ENCODE measurements around the gene CYP3A7. TPM values are rescaled to one million over a fixed set of nuclear protein-coding genes. Genes with fewer than 3 reads are reported as not detected.
A peak's percentile ranks its signal among the peaks of the same experiment; 100 is the strongest.
"Not testable (repeated sequence)": the region's sequence is repeated elsewhere in the genome, so short reads cannot be mapped to it uniquely, and the experiment has no call there.

Gene CYP3A7
- total RNA-seq, 4 donors from 2014 or later, result 0.26 to 0.34 TPM; not detected in 2

DNA sequence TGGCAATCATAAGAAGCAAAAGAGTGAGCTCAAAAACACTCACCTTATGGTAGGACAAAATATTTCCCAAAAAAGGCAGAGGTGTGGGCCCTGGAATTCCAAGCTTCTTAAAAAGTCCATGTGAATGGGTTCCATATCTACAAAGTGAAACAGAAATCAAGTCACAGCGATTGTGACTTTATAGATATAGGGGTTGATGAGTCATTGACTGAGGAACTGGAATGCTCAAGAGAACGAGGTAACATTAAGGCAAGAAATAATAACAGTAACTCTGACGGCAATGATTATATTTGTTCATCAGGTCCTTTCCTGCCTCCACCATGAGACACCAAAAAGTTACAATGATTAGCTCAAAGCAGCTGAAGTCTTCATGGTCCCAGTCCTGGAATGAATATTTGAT, 45.0 kb upstream of the CYP3A7 start:
- DNase-seq (ENCODE audit: extremely low spot score), result no peak
- Histone ChIP-seq H3K4me1 (peaks cover 0 to 3% (median 0%) of the 10 kb centered on the region in 4 donors), H3K36me3 (no peaks in the 10 kb centered on the region), H3K9me3 (no peaks in the 10 kb centered on the region), H3K27ac (replicated peaks in 1 of 4) (no peak overlapping the region), H3K27me3 (no peaks in the 10 kb centered on the region), H3K4me3 (no peak overlapping the region)
- WGBS, result 86% methylated on average over 3 of the region's 3 CpGs
- intact Hi-C loops (cut with DNase I), result no loop called here
- no peak for TF ChIP-seq CTCF (IDR thresholded peaks at IDR 0.05)
- no peak for TF ChIP-seq POLR2AphosphoS5 (IDR thresholded peaks at IDR 0.05)
- no peak for TF ChIP-seq POLR2A (IDR thresholded peaks at IDR 0.05; ENCODE audit: low read depth)
- TF ChIP-seq EP300 (IDR thresholded peaks at IDR 0.05), result no peak

DNA sequence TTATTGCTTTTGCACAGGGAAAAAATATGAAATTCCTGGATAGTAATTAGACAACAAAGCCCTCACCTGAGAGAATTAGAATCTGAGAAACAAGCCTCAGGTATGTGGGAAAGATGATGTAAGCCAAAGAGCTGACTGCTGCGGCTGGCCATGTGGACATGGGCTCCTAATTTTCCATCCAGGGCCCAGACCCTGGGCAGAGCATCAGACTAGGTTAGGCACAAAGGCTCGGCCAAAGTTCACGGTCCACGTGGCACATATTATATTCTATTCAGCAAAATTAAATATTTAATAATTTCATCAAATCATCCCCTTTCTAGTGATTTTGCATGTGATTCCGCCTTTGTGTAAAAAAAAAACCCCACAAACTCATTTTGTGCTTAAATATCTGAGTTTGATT, 43.9 kb upstream of the CYP3A7 start:
- H3K4me3 ChIP-seq, result no peak overlapping the region
- no peak overlapping the region for H3K27ac ChIP-seq (replicated peaks in 1 of 4)
- peaks cover 0 to under 1% (median 0%) of the 10 kb centered on the region in 4 donors for H3K4me1 ChIP-seq
- TF ChIP-seq CTCF (IDR thresholded peaks at IDR 0.05) (no peak), POLR2AphosphoS5 (IDR thresholded peaks at IDR 0.05) (no peak), POLR2A (IDR thresholded peaks at IDR 0.05; ENCODE audit: low read depth) (no peak), EP300 (IDR thresholded peaks at IDR 0.05) (no peak)
- intact Hi-C loops (cut with DNase I), result no loop called here
- H3K36me3 ChIP-seq, result no peaks in the 10 kb centered on the region
- DNase-seq (ENCODE audit: extremely low spot score), result no peak
- WGBS, result 80% methylated on average over 5 of the region's 5 CpGs
- no peaks in the 10 kb centered on the region for H3K9me3 ChIP-seq
- no peaks in the 10 kb centered on the region for H3K27me3 ChIP-seq

DNA sequence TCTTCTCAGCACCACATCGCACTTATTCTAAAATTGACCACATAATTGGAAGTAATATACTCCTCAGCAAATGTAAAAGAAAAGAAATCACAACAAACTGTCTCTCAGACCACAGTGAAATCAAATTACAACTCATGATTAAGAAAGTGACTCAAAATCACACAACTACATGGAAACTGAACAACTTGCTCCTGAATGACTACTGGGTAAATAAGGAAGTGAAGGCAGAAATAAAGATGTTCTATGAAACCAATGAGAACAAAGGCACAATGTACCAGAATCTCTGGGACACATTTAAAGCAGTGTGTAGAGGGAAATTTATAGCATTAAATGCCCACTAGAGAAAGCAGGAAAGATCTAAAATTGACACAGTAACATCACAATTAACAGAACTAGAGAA, 38.4 kb upstream of the CYP3A7 start:
- H3K36me3 ChIP-seq; H3K27ac ChIP-seq (replicated peaks in 1 of 4); DNase-seq (ENCODE audit: extremely low spot score); H3K27me3 ChIP-seq; intact Hi-C loops (cut with DNase I); H3K9me3 ChIP-seq; H3K4me1 ChIP-seq; H3K4me3 ChIP-seq: not testable (repeated sequence)
- 80% methylated on average over 1 of the region's 1 CpG for WGBS

DNA sequence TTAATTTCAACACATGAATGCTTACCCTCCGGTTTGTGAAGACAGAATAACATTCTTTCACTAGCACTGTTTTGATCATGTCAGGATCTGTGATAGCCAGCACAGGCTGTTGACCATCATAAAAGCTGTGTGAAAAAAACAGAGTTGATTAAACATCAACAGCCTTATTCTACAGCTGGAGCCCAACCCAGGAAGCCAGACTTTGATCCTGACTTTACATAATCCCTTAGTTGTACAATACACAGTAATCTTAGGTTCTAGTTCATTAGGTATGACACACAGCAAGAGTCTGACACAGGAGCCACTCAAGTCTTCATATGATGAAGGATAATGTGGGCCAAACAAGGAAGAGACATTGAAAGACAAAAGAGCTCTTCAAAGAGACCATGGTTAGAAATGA, 37.6 kb upstream of the CYP3A7 start:
- Histone ChIP-seq H3K4me3 (no peak overlapping the region), H3K9me3 (peaks cover 0 to 5% (median 0%) of the 10 kb centered on the region in 4 donors), H3K27me3 (peaks cover 0 to 9% (median 0%) of the 10 kb centered on the region in 4 donors), H3K36me3 (no peaks in the 10 kb centered on the region), H3K27ac (replicated peaks in 1 of 4) (no peak overlapping the region), H3K4me1 (no peaks in the 10 kb centered on the region)
- intact Hi-C loops (cut with DNase I), result no loop called here
- DNase-seq (ENCODE audit: extremely low spot score), result no peak
- no peak for TF ChIP-seq EP300 (IDR thresholded peaks at IDR 0.05)
- TF ChIP-seq POLR2AphosphoS5 (IDR thresholded peaks at IDR 0.05), result no peak
- no peak for TF ChIP-seq POLR2A (IDR thresholded peaks at IDR 0.05; ENCODE audit: low read depth)
- TF ChIP-seq CTCF (IDR thresholded peaks at IDR 0.05), result no peak
- WGBS, result 81% methylated on average over 1 of the region's 1 CpG

DNA sequence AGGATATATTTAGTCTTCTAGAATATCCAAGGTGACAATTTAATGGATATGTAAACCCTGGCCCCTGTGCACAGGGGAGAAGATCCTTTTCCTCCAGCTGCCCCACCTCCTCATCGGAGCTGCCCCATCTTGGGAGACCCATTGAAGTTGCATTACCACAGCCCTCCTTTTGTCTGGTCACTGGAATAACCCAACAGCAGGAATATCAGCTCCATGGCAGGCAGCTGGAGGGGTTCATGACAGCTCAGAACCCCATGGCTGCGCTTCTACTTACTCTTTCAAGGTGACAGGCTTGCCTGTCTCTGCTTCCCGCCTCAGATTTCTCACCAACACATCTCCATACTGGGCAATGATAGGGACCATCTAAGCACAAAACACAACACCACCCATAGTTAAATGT, 34.5 kb upstream of the CYP3A7 start:
- H3K27ac ChIP-seq (replicated peaks in 1 of 4); H3K4me1 ChIP-seq; H3K36me3 ChIP-seq; H3K9me3 ChIP-seq; H3K4me3 ChIP-seq; intact Hi-C loops (cut with DNase I); DNase-seq (ENCODE audit: extremely low spot score); H3K27me3 ChIP-seq: not testable (repeated sequence)
- 89% methylated on average over 3 of the region's 3 CpGs for WGBS

GRCh38 chr7:99768471-99768870, 33.5 kb upstream of the CYP3A7 start:
- intact Hi-C loops (cut with DNase I), result no loop called here
- TF ChIP-seq EP300 (IDR thresholded peaks at IDR 0.05) (no peak), CTCF (IDR thresholded peaks at IDR 0.05) (no peak)
- peaks cover 0 to 5% (median 0%) of the 10 kb centered on the region in 4 donors for H3K9me3 ChIP-seq
- no peaks in the 10 kb centered on the region for H3K36me3 ChIP-seq
- peaks cover 0 to 9% (median 0%) of the 10 kb centered on the region in 4 donors for H3K27me3 ChIP-seq
- no peaks in the 10 kb centered on the region for H3K4me1 ChIP-seq
- 78% methylated on average over 2 of the region's 2 CpGs for WGBS
- H3K4me3 ChIP-seq, result no peak overlapping the region
- DNase-seq (ENCODE audit: extremely low spot score), result peak; percentile 84
- H3K27ac ChIP-seq (replicated peaks in 1 of 4), result no peak overlapping the region
